GM21528 (cell line): Measurements from ENCODE around the gene HRCT1.
"Not testable (repeated sequence)": the region's sequence is repeated elsewhere in the genome, so short reads cannot be mapped to it uniquely, and the experiment has no call there.

Experiments used
- ATAC-seq: cut with Tn5 transposase; IDR thresholded peaks from one replicate; pipeline ENCODE4 v1.9.1; 2021; ENCODE audit warnings: mild to moderate bottlenecking, moderate library complexity; ENCODE audit not compliant: unreplicated experiment, low FRiP score

HRCT1 gene

GRCh38 chr9:35915681-35916294, 9.8 kb downstream of the HRCT1 start:
- ATAC-seq, result no peak

- ATAC-seq, result no peak
Observed at GRCh38 chr9:35917261-35917660, 11.3 kb downstream of the HRCT1 start.

GRCh38 chr9:35918780-35919179, 12.8 kb downstream of the HRCT1 start:
- no peak for ATAC-seq

- ATAC-seq, result no peak
Observed at GRCh38 chr9:35919212-35920008, 13.4 kb downstream of the HRCT1 start.

- no peak for ATAC-seq
Observed at GRCh38 chr9:35920051-35920620, 14.1 kb downstream of the HRCT1 start.

GRCh38 chr9:35923598-35923926, 17.6 kb downstream of the HRCT1 start:
- no peak for ATAC-seq

- no peak for ATAC-seq
Observed at GRCh38 chr9:35923927-35924763, 18.1 kb downstream of the HRCT1 start.

GRCh38 chr9:35928591-35929452, 22.8 kb downstream of the HRCT1 start:
- ATAC-seq, result no peak

GRCh38 chr9:35929453-35929718, 23.4 kb downstream of the HRCT1 start:
- no peak for ATAC-seq

GRCh38 chr9:35930521-35930920, 24.5 kb downstream of the HRCT1 start:
- no peak for ATAC-seq

GRCh38 chr9:35930989-35931388, 25.0 kb downstream of the HRCT1 start:
- no peak for ATAC-seq

- ATAC-seq, result no peak
Observed at GRCh38 chr9:35932735-35933134, 26.7 kb downstream of the HRCT1 start.

- ATAC-seq, result no peak
Observed at GRCh38 chr9:35933550-35934067, 27.6 kb downstream of the HRCT1 start.

GRCh38 chr9:35934069-35934468, 28.1 kb downstream of the HRCT1 start:
- ATAC-seq, result not testable (repeated sequence)

GRCh38 chr9:35935261-35935660, 29.3 kb downstream of the HRCT1 start:
- no peak for ATAC-seq

- no peak for ATAC-seq
Observed at GRCh38 chr9:35935755-35936509, 29.9 kb downstream of the HRCT1 start.

- ATAC-seq, result no peak
Observed at GRCh38 chr9:35937227-35937626, 31.2 kb downstream of the HRCT1 start.

- ATAC-seq, result no peak
Observed at GRCh38 chr9:35938474-35939356, 32.7 kb downstream of the HRCT1 start.
